GM23338 (cell line): ENCODE results near the gene DTNBP1. TPM values are rescaled to one million over a fixed set of nuclear protein-coding genes. Genes with fewer than 3 reads are reported as not detected.

Experiments used
- ATAC-seq: fragments of 200-7000 bp; cut with Tn5 transposase; 3 replicates; pipeline ENCODE4 v1.9.1; 2020
- DNase-seq: peaks from one replicate; pipeline ENCODE4 v3.0.0-alpha.2; 2015; ENCODE audit warnings: low spot score
- H2AFZ ChIP-seq: fragments of 200-600 bp; sonication (generic); 2 replicates; pipeline ENCODE4 v1.8.0; 2016; ENCODE audit warnings: antibody characterized with exemption, mild to moderate bottlenecking, moderate library complexity
- H3F3A ChIP-seq: fragments of 200-600 bp; sonication (generic); replicated peaks from 2 replicates; pipeline ENCODE4 v1.8.0; 2017; ENCODE audit warnings: antibody characterized with exemption, mixed run types, low read depth
- H3K27ac ChIP-seq: fragments of 200-600 bp; sonication (generic); 2 replicates; pipeline ENCODE4 v1.6.1; 2016; ENCODE audit warnings: low read depth
- H3K27me3 ChIP-seq: fragments of 200-600 bp; sonication (generic); 2 replicates; pipeline ENCODE4 v1.8.0; 2016; ENCODE audit warnings: mild to moderate bottlenecking, mixed run types, moderate library complexity; ENCODE audit not compliant: insufficient read depth
- H3K36me3 ChIP-seq: fragments of 200-600 bp; sonication (generic); 2 replicates; pipeline ENCODE4 v1.8.0; 2016; ENCODE audit warnings: mild to moderate bottlenecking; ENCODE audit not compliant: insufficient read depth
- H3K4me1 ChIP-seq: fragments of 200-600 bp; sonication (generic); 2 replicates; pipeline ENCODE4 v1.8.0; 2016; ENCODE audit warnings: mild to moderate bottlenecking, moderate library complexity; ENCODE audit not compliant: insufficient read depth
- H3K4me2 ChIP-seq: fragments of 200-600 bp; sonication (generic); 2 replicates; pipeline ENCODE4 v1.7.1; 2017; ENCODE audit warnings: mixed run types
- H3K4me3 ChIP-seq: fragments of 200-600 bp; sonication (generic); 2 replicates; pipeline ENCODE4 v1.6.1; 2016; ENCODE audit warnings: mixed run types
- H3K79me2 ChIP-seq: fragments of 200-600 bp; sonication (generic); replicated peaks from 2 replicates; pipeline ENCODE4 v1.8.0; 2017; ENCODE audit warnings: mild to moderate bottlenecking; ENCODE audit not compliant: insufficient read depth
- H3K9me2 ChIP-seq: fragments of 200-600 bp; sonication (generic); 2 replicates; pipeline ENCODE4 v1.8.0; 2017; ENCODE audit not compliant: insufficient read depth
- H4K20me1 ChIP-seq: fragments of 200-600 bp; sonication (generic); replicated peaks from 2 replicates; pipeline ENCODE4 v1.8.0; 2017; ENCODE audit warnings: mild to moderate bottlenecking; ENCODE audit not compliant: insufficient read depth
- H3K27ac Mint-ChIP-seq: 2 replicates; pipeline ENCODE4 v1.8.0; 2020; ENCODE audit warnings: inconsistent platforms, mild to moderate bottlenecking, moderate library complexity, mixed read lengths
- H3K27me3 Mint-ChIP-seq: 3 replicates; pipeline ENCODE4 v1.8.0; 2022; ENCODE audit warnings: low read depth, mild to moderate bottlenecking, moderate library complexity, mixed read lengths, inconsistent platforms; ENCODE audit not compliant: insufficient read depth, poor library complexity
- H3K36me3 Mint-ChIP-seq: 3 replicates; pipeline ENCODE4 v1.8.0; 2021; ENCODE audit warnings: low read depth, mild to moderate bottlenecking, inconsistent platforms, moderate library complexity, mixed read lengths
- H3K4me1 Mint-ChIP-seq: 3 replicates; pipeline ENCODE4 v1.8.0; 2020; ENCODE audit warnings: mild to moderate bottlenecking, inconsistent platforms, mixed read lengths
- H3K4me3 Mint-ChIP-seq: 3 replicates; pipeline ENCODE4 v1.8.0; 2021; ENCODE audit warnings: moderate library complexity, mild to moderate bottlenecking, inconsistent platforms, mixed read lengths
- H3K9me3 Mint-ChIP-seq: 3 replicates; pipeline ENCODE4 v1.8.0; 2020; ENCODE audit warnings: moderate library complexity, mild to moderate bottlenecking, inconsistent platforms, mixed read lengths
- CREB1 ChIP-seq: fragments of 250-450 bp; sonication (Bioruptor Pico); IDR thresholded peaks from 2 replicates; pipeline ENCODE4 v1.5.0; 2020; ENCODE audit warnings: low read depth, mild to moderate bottlenecking, moderate library complexity
- EZH2 ChIP-seq: fragments of 200-600 bp; sonication (generic); IDR thresholded peaks from one replicate; pipeline ENCODE4 v1.8.0; 2017; ENCODE audit warnings: antibody characterized with exemption, mild to moderate bottlenecking, low read depth; ENCODE audit not compliant: unreplicated experiment
- EZH2phosphoT487 ChIP-seq: fragments of 200-600 bp; sonication (generic); IDR thresholded peaks from one replicate; pipeline ENCODE4 v1.8.1; 2018; ENCODE audit warnings: antibody characterized with exemption; ENCODE audit not compliant: unreplicated experiment
- JUNB ChIP-seq: IDR thresholded peaks from one replicate; pipeline ENCODE4 v1.6.1; 2016; ENCODE audit warnings: antibody characterized with exemption; ENCODE audit not compliant: unreplicated experiment
- NANOG ChIP-seq: IDR thresholded peaks from 2 replicates; pipeline ENCODE4 v1.6.1; 2016; ENCODE audit warnings: antibody characterized with exemption, borderline replicate concordance
- POLR2AphosphoS5 ChIP-seq: IDR thresholded peaks from 2 replicates; pipeline ENCODE4 v1.6.1; 2016; ENCODE audit warnings: antibody characterized with exemption, low read depth
- STAT1 ChIP-seq: IDR thresholded peaks from one replicate; pipeline ENCODE4 v1.6.1; 2016; ENCODE audit warnings: antibody characterized with exemption; ENCODE audit not compliant: unreplicated experiment
- ZNF114 ChIP-seq: fragments of 250-450 bp; sonication (Bioruptor Pico); IDR thresholded peaks from 2 replicates; pipeline ENCODE4 v1.5.0; 2020; ENCODE audit warnings: mild to moderate bottlenecking, moderate library complexity
- ZNF331 ChIP-seq: fragments of 250-450 bp; sonication (Bioruptor Pico); IDR thresholded peaks from 2 replicates; pipeline ENCODE4 v1.5.0; 2020; ENCODE audit warnings: low read depth, mild to moderate bottlenecking, moderate library complexity
- polyA plus RNA-seq: library from polyadenylated mRNA; unstranded; fragments of >200 nt; fragmentation: Nextera tagmentation; extraction: Ambion mirVana; gene quantifications from 2 replicates; pipeline ENCODE4 v1.2.1, GENCODE V29; 2016
- total RNA-seq: library from RNA; depleted of rRNA; stranded (reverse); fragments of >200 nt; shearing (Covaris generic); gene quantifications from 2 replicates; pipeline ENCODE4 v1.2.3, GENCODE V29; 2014
- TF ChIP-seq, protein P1 (sequence below), 2 experiments: fragments of 200-600 bp in 1 of 2; sonication (generic) in 1 of 2; conservative IDR thresholded peaks; 2 replicates each; pipeline versions ENCODE4 v1.5.1 to v1.6.1; 2016 to 2017; ENCODE audit warnings: antibody characterized with exemption in 2 of 2, low read depth in 2 of 2, mild to moderate bottlenecking in 2 of 2, moderate library complexity in 1 of 2
- TF ChIP-seq, protein P2 (sequence below): IDR thresholded peaks from one replicate; pipeline ENCODE4 v1.6.1; 2018; ENCODE audit warnings: antibody characterized with exemption; ENCODE audit not compliant: unreplicated experiment
- TF ChIP-seq, protein P3 (sequence below): fragments of 250-450 bp; sonication (Bioruptor Pico); IDR thresholded peaks from 2 replicates; pipeline ENCODE4 v1.5.0; 2020; ENCODE audit warnings: mild to moderate bottlenecking, moderate library complexity
- TF ChIP-seq, protein P4 (sequence below): IDR thresholded peaks from 2 replicates; pipeline ENCODE4 v1.6.1; 2016; ENCODE audit warnings: antibody characterized with exemption

DTNBP1 gene
- total and polyA plus RNA-seq, 2 experiments from 2014 or later, result 12.1 to 20.1 TPM

DNA sequence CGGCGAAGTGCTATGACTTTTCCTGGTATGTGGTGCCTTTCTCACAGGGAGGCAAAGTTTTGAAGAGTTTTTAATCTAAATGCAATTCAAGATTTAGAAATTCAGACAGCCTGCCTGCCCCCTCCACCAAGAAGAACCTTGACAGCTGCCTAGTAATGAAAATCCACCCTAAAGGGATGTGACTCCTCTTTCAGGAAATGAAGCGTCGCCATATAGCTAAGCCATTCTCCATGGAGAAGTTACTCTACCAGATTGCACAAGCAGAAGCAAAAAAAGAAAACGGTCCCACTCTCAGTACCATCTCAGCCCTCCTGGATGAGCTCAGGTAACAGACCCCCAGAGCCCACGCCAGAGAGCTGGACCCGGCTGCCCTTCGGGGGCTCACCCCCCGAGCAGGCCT is 150.1 kb downstream of the DTNBP1 start:
- Histone ChIP-seq H3F3A (peaks cover 61% of the 10 kb centered on the region), H3K27me3 (no peaks in the 10 kb centered on the region), H3K4me2 (no peak overlapping the region), H3K4me3 (no peak overlapping the region), H3K36me3 (peaks cover 66% of the 10 kb centered on the region), H4K20me1 (peaks cover 76% of the 10 kb centered on the region), H2AFZ (no peak overlapping the region), H3K27ac (no peak overlapping the region), H3K9me2 (no peaks in the 10 kb centered on the region), H3K79me2 (peaks cover 65% of the 10 kb centered on the region), H3K4me1 (peaks cover 2% of the 10 kb centered on the region)
- H3K36me3 Mint-ChIP-seq, result peaks cover 98% of the 10 kb centered on the region
- H3K4me1 Mint-ChIP-seq, result peaks cover 30% of the 10 kb centered on the region
- H3K27me3 Mint-ChIP-seq, result peaks cover 77% of the 10 kb centered on the region
- ATAC-seq (no peak), DNase-seq (no peak)
- TF ChIP-seq EZH2 (no peak), EZH2phosphoT487 (no peak), JUNB (no peak), NANOG (no peak), ZNF114 (no peak), STAT1 (no peak), CREB1 (CRISPR knock-in tag) (no peak), ZNF331 (CRISPR knock-in tag) (no peak), POLR2AphosphoS5 (no peak)
- TF ChIP-seq, protein P1, sequence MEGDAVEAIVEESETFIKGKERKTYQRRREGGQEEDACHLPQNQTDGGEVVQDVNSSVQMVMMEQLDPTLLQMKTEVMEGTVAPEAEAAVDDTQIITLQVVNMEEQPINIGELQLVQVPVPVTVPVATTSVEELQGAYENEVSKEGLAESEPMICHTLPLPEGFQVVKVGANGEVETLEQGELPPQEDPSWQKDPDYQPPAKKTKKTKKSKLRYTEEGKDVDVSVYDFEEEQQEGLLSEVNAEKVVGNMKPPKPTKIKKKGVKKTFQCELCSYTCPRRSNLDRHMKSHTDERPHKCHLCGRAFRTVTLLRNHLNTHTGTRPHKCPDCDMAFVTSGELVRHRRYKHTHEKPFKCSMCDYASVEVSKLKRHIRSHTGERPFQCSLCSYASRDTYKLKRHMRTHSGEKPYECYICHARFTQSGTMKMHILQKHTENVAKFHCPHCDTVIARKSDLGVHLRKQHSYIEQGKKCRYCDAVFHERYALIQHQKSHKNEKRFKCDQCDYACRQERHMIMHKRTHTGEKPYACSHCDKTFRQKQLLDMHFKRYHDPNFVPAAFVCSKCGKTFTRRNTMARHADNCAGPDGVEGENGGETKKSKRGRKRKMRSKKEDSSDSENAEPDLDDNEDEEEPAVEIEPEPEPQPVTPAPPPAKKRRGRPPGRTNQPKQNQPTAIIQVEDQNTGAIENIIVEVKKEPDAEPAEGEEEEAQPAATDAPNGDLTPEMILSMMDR (conservative IDR thresholded peaks at IDR 0.05; ENCODE audit: low read depth in 2 of 2), result no peak
- TF ChIP-seq, protein P2, sequence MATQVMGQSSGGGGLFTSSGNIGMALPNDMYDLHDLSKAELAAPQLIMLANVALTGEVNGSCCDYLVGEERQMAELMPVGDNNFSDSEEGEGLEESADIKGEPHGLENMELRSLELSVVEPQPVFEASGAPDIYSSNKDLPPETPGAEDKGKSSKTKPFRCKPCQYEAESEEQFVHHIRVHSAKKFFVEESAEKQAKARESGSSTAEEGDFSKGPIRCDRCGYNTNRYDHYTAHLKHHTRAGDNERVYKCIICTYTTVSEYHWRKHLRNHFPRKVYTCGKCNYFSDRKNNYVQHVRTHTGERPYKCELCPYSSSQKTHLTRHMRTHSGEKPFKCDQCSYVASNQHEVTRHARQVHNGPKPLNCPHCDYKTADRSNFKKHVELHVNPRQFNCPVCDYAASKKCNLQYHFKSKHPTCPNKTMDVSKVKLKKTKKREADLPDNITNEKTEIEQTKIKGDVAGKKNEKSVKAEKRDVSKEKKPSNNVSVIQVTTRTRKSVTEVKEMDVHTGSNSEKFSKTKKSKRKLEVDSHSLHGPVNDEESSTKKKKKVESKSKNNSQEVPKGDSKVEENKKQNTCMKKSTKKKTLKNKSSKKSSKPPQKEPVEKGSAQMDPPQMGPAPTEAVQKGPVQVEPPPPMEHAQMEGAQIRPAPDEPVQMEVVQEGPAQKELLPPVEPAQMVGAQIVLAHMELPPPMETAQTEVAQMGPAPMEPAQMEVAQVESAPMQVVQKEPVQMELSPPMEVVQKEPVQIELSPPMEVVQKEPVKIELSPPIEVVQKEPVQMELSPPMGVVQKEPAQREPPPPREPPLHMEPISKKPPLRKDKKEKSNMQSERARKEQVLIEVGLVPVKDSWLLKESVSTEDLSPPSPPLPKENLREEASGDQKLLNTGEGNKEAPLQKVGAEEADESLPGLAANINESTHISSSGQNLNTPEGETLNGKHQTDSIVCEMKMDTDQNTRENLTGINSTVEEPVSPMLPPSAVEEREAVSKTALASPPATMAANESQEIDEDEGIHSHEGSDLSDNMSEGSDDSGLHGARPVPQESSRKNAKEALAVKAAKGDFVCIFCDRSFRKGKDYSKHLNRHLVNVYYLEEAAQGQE, result no peak
- TF ChIP-seq, protein P3, sequence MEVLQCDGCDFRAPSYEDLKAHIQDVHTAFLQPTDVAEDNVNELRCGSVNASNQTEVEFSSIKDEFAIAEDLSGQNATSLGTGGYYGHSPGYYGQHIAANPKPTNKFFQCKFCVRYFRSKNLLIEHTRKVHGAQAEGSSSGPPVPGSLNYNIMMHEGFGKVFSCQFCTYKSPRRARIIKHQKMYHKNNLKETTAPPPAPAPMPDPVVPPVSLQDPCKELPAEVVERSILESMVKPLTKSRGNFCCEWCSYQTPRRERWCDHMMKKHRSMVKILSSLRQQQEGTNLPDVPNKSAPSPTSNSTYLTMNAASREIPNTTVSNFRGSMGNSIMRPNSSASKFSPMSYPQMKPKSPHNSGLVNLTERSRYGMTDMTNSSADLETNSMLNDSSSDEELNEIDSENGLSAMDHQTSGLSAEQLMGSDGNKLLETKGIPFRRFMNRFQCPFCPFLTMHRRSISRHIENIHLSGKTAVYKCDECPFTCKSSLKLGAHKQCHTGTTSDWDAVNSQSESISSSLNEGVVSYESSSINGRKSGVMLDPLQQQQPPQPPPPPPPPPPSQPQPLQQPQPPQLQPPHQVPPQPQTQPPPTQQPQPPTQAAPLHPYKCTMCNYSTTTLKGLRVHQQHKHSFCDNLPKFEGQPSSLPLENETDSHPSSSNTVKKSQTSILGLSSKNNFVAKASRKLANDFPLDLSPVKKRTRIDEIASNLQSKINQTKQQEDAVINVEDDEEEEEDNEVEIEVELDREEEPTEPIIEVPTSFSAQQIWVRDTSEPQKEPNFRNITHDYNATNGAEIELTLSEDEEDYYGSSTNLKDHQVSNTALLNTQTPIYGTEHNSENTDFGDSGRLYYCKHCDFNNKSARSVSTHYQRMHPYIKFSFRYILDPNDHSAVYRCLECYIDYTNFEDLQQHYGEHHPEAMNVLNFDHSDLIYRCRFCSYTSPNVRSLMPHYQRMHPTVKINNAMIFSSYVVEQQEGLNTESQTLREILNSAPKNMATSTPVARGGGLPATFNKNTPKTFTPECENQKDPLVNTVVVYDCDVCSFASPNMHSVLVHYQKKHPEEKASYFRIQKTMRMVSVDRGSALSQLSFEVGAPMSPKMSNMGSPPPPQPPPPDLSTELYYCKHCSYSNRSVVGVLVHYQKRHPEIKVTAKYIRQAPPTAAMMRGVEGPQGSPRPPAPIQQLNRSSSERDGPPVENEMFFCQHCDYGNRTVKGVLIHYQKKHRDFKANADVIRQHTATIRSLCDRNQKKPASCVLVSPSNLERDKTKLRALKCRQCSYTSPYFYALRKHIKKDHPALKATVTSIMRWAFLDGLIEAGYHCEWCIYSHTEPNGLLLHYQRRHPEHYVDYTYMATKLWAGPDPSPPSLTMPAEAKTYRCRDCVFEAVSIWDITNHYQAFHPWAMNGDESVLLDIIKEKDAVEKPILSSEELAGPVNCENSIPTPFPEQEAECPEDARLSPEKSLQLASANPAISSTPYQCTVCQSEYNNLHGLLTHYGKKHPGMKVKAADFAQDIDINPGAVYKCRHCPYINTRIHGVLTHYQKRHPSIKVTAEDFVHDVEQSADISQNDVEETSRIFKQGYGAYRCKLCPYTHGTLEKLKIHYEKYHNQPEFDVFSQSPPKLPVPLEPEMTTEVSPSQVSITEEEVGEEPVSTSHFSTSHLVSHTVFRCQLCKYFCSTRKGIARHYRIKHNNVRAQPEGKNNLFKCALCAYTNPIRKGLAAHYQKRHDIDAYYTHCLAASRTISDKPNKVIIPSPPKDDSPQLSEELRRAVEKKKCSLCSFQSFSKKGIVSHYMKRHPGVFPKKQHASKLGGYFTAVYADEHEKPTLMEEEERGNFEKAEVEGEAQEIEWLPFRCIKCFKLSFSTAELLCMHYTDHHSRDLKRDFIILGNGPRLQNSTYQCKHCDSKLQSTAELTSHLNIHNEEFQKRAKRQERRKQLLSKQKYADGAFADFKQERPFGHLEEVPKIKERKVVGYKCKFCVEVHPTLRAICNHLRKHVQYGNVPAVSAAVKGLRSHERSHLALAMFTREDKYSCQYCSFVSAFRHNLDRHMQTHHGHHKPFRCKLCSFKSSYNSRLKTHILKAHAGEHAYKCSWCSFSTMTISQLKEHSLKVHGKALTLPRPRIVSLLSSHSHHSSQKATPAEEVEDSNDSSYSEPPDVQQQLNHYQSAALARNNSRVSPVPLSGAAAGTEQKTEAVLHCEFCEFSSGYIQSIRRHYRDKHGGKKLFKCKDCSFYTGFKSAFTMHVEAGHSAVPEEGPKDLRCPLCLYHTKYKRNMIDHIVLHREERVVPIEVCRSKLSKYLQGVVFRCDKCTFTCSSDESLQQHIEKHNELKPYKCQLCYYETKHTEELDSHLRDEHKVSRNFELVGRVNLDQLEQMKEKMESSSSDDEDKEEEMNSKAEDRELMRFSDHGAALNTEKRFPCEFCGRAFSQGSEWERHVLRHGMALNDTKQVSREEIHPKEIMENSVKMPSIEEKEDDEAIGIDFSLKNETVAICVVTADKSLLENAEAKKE (CRISPR knock-in tag), result no peak
- TF ChIP-seq, protein P4, sequence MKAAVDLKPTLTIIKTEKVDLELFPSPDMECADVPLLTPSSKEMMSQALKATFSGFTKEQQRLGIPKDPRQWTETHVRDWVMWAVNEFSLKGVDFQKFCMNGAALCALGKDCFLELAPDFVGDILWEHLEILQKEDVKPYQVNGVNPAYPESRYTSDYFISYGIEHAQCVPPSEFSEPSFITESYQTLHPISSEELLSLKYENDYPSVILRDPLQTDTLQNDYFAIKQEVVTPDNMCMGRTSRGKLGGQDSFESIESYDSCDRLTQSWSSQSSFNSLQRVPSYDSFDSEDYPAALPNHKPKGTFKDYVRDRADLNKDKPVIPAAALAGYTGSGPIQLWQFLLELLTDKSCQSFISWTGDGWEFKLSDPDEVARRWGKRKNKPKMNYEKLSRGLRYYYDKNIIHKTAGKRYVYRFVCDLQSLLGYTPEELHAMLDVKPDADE, result no peak
- H3K27ac Mint-ChIP-seq, result no peak overlapping the region
- peaks cover 6% of the 10 kb centered on the region; the same call in 2 of the 3 replicates for H3K9me3 Mint-ChIP-seq
- H3K4me3 Mint-ChIP-seq, result no peak overlapping the region; the same call in 2 of the 3 replicates
